Stimulated activated naive CD8-positive, alpha-beta T cell treated with anti-CD3 and anti-CD28 coated beads, Interleukin-15, Interleukin-2, amounts not matched to agents 100 ng/mL and 50 ng/mL, for 24 hours (primary cell): ENCODE measurements around the gene METTL1.

Experiments used
- H3K27ac Mint-ChIP-seq: one replicate; pipeline ENCODE4 v1.8.0; 2021; ENCODE audit warnings: mild to moderate bottlenecking, mixed read lengths
- H3K27me3 Mint-ChIP-seq: one replicate; pipeline ENCODE4 v1.8.0; 2021; ENCODE audit warnings: mixed read lengths
- H3K36me3 Mint-ChIP-seq: one replicate; pipeline ENCODE4 v1.8.0; 2021; ENCODE audit warnings: low read depth, mixed read lengths
- H3K4me1 Mint-ChIP-seq: one replicate; pipeline ENCODE4 v1.8.0; 2021; ENCODE audit warnings: low read depth, mixed read lengths
- H3K4me3 Mint-ChIP-seq: one replicate; pipeline ENCODE4 v1.8.0; 2021; ENCODE audit warnings: mild to moderate bottlenecking, mixed read lengths
- H3K9me3 Mint-ChIP-seq: one replicate; pipeline ENCODE4 v1.8.0; 2021; ENCODE audit warnings: mixed read lengths

The METTL1 gene

GRCh38 chr12:57733928-57734327 lies 38.0 kb downstream of the METTL1 start:
- Mint-ChIP-seq H3K9me3 (no peaks in the 10 kb centered on the region), H3K4me1 (peaks cover 16% of the 10 kb centered on the region), H3K27ac (no peak overlapping the region), H3K4me3 (no peak overlapping the region), H3K36me3 (peaks cover 56% of the 10 kb centered on the region), H3K27me3 (no peaks in the 10 kb centered on the region)

- peaks cover 62% of the 10 kb centered on the region for H3K36me3 Mint-ChIP-seq
Observed at GRCh38 chr12:57732726-57733593, 38.9 kb downstream of the METTL1 start.

GRCh38 chr12:57732270-57732669 lies 39.6 kb downstream of the METTL1 start:
- H3K27me3 Mint-ChIP-seq: no peaks in the 10 kb centered on the region
- H3K4me3 Mint-ChIP-seq: no peak overlapping the region
- no peaks in the 10 kb centered on the region for H3K9me3 Mint-ChIP-seq
- peaks cover 66% of the 10 kb centered on the region for H3K36me3 Mint-ChIP-seq
- H3K4me1 Mint-ChIP-seq: peaks cover 15% of the 10 kb centered on the region
- peak overlapping the region; percentile 34 for H3K27ac Mint-ChIP-seq

More at GRCh38 chr12:57732726-57733593, 38.9 kb downstream of the METTL1 start:
- Mint-ChIP-seq H3K27me3 (no peaks in the 10 kb centered on the region), H3K9me3 (no peaks in the 10 kb centered on the region), H3K27ac (no peak overlapping the region), H3K4me3 (no peak overlapping the region), H3K4me1 (peaks cover 15% of the 10 kb centered on the region)

- Mint-ChIP-seq H3K4me3 (no peak overlapping the region), H3K27me3 (no peaks in the 10 kb centered on the region), H3K36me3 (peaks cover 62% of the 10 kb centered on the region), H3K4me1 (peaks cover 10% of the 10 kb centered on the region), H3K9me3 (no peaks in the 10 kb centered on the region), H3K27ac (no peak overlapping the region)
Observed at GRCh38 chr12:57731411-57732080, 40.4 kb downstream of the METTL1 start.

- Mint-ChIP-seq H3K4me1 (peaks cover 6% of the 10 kb centered on the region), H3K36me3 (peaks cover 63% of the 10 kb centered on the region), H3K27me3 (no peaks in the 10 kb centered on the region), H3K27ac (no peak overlapping the region), H3K9me3 (no peaks in the 10 kb centered on the region), H3K4me3 (no peak overlapping the region)
Observed at GRCh38 chr12:57730336-57731067, 41.4 kb downstream of the METTL1 start.

- H3K27me3 Mint-ChIP-seq: no peaks in the 10 kb centered on the region
Observed at GRCh38 chr12:57729321-57729844, 42.5 kb downstream of the METTL1 start.

GRCh38 chr12:57727758-57728395 lies 44.0 kb downstream of the METTL1 start:
- Mint-ChIP-seq H3K4me3 (no peak overlapping the region), H3K27ac (no peak overlapping the region), H3K9me3 (no peaks in the 10 kb centered on the region), H3K36me3 (peaks cover 40% of the 10 kb centered on the region), H3K4me1 (peaks cover 4% of the 10 kb centered on the region), H3K27me3 (no peaks in the 10 kb centered on the region)

More at GRCh38 chr12:57729321-57729844, 42.5 kb downstream of the METTL1 start:
- no peak overlapping the region for H3K4me3 Mint-ChIP-seq
- H3K9me3 Mint-ChIP-seq: no peaks in the 10 kb centered on the region
- H3K27ac Mint-ChIP-seq: no peak overlapping the region
- peaks cover 4% of the 10 kb centered on the region for H3K4me1 Mint-ChIP-seq
- H3K36me3 Mint-ChIP-seq: peaks cover 54% of the 10 kb centered on the region

GRCh38 chr12:57726884-57727757 lies 44.8 kb downstream of the METTL1 start:
- H3K36me3 Mint-ChIP-seq: peaks cover 34% of the 10 kb centered on the region
- H3K4me1 Mint-ChIP-seq: peaks cover 4% of the 10 kb centered on the region
- H3K27ac Mint-ChIP-seq: no peak overlapping the region
- no peaks in the 10 kb centered on the region for H3K9me3 Mint-ChIP-seq
- no peak overlapping the region for H3K4me3 Mint-ChIP-seq
- H3K27me3 Mint-ChIP-seq: no peaks in the 10 kb centered on the region

- Mint-ChIP-seq H3K4me1 (peaks cover 4% of the 10 kb centered on the region), H3K27ac (no peak overlapping the region), H3K27me3 (no peaks in the 10 kb centered on the region), H3K36me3 (peaks cover 36% of the 10 kb centered on the region), H3K4me3 (no peak overlapping the region), H3K9me3 (no peaks in the 10 kb centered on the region)
Observed at GRCh38 chr12:57726151-57726883, 45.6 kb downstream of the METTL1 start.

GRCh38 chr12:57725851-57726150 lies 46.1 kb downstream of the METTL1 start:
- H3K4me1 Mint-ChIP-seq: peaks cover 4% of the 10 kb centered on the region
- no peaks in the 10 kb centered on the region for H3K27me3 Mint-ChIP-seq
- no peak overlapping the region for H3K27ac Mint-ChIP-seq
- no peaks in the 10 kb centered on the region for H3K9me3 Mint-ChIP-seq
- peaks cover 34% of the 10 kb centered on the region for H3K36me3 Mint-ChIP-seq
- no peak overlapping the region for H3K4me3 Mint-ChIP-seq

GRCh38 chr12:57724936-57725740 lies 46.8 kb downstream of the METTL1 start:
- H3K4me1 Mint-ChIP-seq: peaks cover 4% of the 10 kb centered on the region
- H3K9me3 Mint-ChIP-seq: no peaks in the 10 kb centered on the region
- H3K36me3 Mint-ChIP-seq: peaks cover 27% of the 10 kb centered on the region
- H3K4me3 Mint-ChIP-seq: no peak overlapping the region
- H3K27ac Mint-ChIP-seq: no peak overlapping the region
- no peaks in the 10 kb centered on the region for H3K27me3 Mint-ChIP-seq

- Mint-ChIP-seq H3K36me3 (peaks cover 27% of the 10 kb centered on the region), H3K4me3 (no peak overlapping the region), H3K9me3 (no peaks in the 10 kb centered on the region), H3K27me3 (no peaks in the 10 kb centered on the region), H3K27ac (no peak overlapping the region), H3K4me1 (peaks cover 4% of the 10 kb centered on the region)
Observed at GRCh38 chr12:57724003-57724935, 47.6 kb downstream of the METTL1 start.
